ENCODE measurements around the gene NEMP1.

GRCh38 chr12:57044468-57044867 lies 34.1 kb downstream of the NEMP1 start:
- TF ChIP-seq, protein P1, sequence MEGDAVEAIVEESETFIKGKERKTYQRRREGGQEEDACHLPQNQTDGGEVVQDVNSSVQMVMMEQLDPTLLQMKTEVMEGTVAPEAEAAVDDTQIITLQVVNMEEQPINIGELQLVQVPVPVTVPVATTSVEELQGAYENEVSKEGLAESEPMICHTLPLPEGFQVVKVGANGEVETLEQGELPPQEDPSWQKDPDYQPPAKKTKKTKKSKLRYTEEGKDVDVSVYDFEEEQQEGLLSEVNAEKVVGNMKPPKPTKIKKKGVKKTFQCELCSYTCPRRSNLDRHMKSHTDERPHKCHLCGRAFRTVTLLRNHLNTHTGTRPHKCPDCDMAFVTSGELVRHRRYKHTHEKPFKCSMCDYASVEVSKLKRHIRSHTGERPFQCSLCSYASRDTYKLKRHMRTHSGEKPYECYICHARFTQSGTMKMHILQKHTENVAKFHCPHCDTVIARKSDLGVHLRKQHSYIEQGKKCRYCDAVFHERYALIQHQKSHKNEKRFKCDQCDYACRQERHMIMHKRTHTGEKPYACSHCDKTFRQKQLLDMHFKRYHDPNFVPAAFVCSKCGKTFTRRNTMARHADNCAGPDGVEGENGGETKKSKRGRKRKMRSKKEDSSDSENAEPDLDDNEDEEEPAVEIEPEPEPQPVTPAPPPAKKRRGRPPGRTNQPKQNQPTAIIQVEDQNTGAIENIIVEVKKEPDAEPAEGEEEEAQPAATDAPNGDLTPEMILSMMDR (IDR thresholded peaks at IDR 0.05): no peak
- TF ChIP-seq POLR2A (IDR thresholded peaks at IDR 0.05): no peak

All from right lobe of liver (tissue), 4 donors.